ENCODE measurements around the gene SP2. TPM values are rescaled to one million over a fixed set of nuclear protein-coding genes. Genes with fewer than 3 reads are reported as not detected.

The SP2 gene
- total and polyA plus RNA-seq, 2 of the 8 experiments (the other 6 are each of a cell fraction or from before 2014, with no cell fraction given) = 5.6 to 13.8 TPM

- ChIA-PET POLR2A (ENCODE audit: partially characterized antibody) (interaction anchor here (0.6 to 12.4 kb wide), 10 partner anchors 10 to 157 kb away, joined by 3 to 134 read pairs (median 4); partner anchors contain the start of genes LRRC46, MRPL10, SCRN2 and SP2), CTCF (ENCODE audit: partially characterized antibody) (interaction anchor here (15.3 to 33.0 kb wide), 5 partner anchors 5 to 98 kb away, joined by 246 to 1206 read pairs (median 373); partner anchors contain the start of genes PNPO, PRR15L, SCRN2 and SP2)
- H2BK15ac ChIP-seq (ENCODE audit: low read length) = peak within 1 kb of the TSS; percentile 40; the same call in 1 of the 2 replicates
- peak within 1 kb of the TSS; percentile 95 to 99 for H3K4me2 ChIP-seq (ENCODE audit: insufficient read depth in 1 of 2, low read depth in 2 of 2, low read length in 2 of 2)
- no peak within 1 kb of the TSS for H2BK20ac ChIP-seq (ENCODE audit: low read length)
- no peaks in the 10 kb centered on the region for H3K36me3 ChIP-seq (ENCODE audit: control insufficient read depth in 2 of 4, insufficient read depth in 4 of 4, low read length in 3 of 4)
- peaks cover 23% of the 10 kb centered on the region for H3K23me2 ChIP-seq (ENCODE audit: low read depth, low read length)
- H3K18ac ChIP-seq (ENCODE audit: extremely low read depth, low read length) = peak within 1 kb of the TSS; percentile 60
- no peaks in the 10 kb centered on the region for H3K9me3 ChIP-seq (ENCODE audit: insufficient read depth in 2 of 2, low read depth in 1 of 2, low read length in 1 of 2)
- no peak within 1 kb of the TSS for H4K5ac ChIP-seq (ENCODE audit: insufficient read length, low read depth, low read length)
- no peaks in the 10 kb centered on the region for H3K79me2 ChIP-seq (ENCODE audit: control insufficient read depth in 1 of 2, insufficient read depth in 2 of 2, low read length in 2 of 2)
- no peak within 1 kb of the TSS for H3K27ac ChIP-seq (ENCODE audit: low read depth, low read length)
- no peak within 1 kb of the TSS for H3K23ac ChIP-seq (ENCODE audit: insufficient read length)
- peak within 1 kb of the TSS; percentile 39 to 67 (median 63) for H3K4me3 ChIP-seq (ENCODE audit: extremely low read depth in 1 of 4, insufficient read depth in 2 of 4, low read depth in 3 of 4, low read length in 4 of 4)
- H3K4ac ChIP-seq (replicated peaks; ENCODE audit: insufficient read length, low read depth, low read length) = no peak within 1 kb of the TSS
- peaks cover 3 to 5% of the 10 kb centered on the region in 2 experiments for H4K20me1 ChIP-seq (replicated peaks in 1 of 2; ENCODE audit: control insufficient read depth in 1 of 2, insufficient read depth in 2 of 2, low read length in 2 of 2)
- peak within 1 kb of the TSS; percentile 74 for H4K8ac ChIP-seq (ENCODE audit: extremely low read depth, insufficient read depth, low read length)
- no peak within 1 kb of the TSS for H4K91ac ChIP-seq (replicated peaks; ENCODE audit: insufficient read length, low read length)
- 1% methylated on average over 37 of the region's 71 CpGs; no CpG with 5 or more reads in 1 of the 2 experiments for WGBS, 2 experiments (ENCODE audit: extremely low coverage in 1 of 2, insufficient coverage in 1 of 2, insufficient read length in 1 of 2, insufficient replicate concordance in 2 of 2, low coverage in 1 of 2, low lambda C conversion rate in 2 of 2, missing lambda C conversion rate in 1 of 2)
- peak within 1 kb of the TSS; percentile 52; the same call in 1 of the 2 replicates for H2BK5ac ChIP-seq (ENCODE audit: low read depth, low read length)
- no peak within 1 kb of the TSS for H3K56ac ChIP-seq (replicated peaks; ENCODE audit: insufficient read length, low read depth, low read length)
- no peaks in the 10 kb centered on the region for H3K79me1 ChIP-seq (ENCODE audit: low read depth, low read length)
- DNase-seq (ENCODE audit: low read depth in 1 of 2, low spot score in 2 of 2) (peak in 1 of 2 experiments; percentile 91), FAIRE-seq (no peak)
- H3K14ac ChIP-seq (ENCODE audit: insufficient read length) = no peak within 1 kb of the TSS
- H3K9ac ChIP-seq (replicated peaks in 1 of 4; ENCODE audit: extremely low read depth in 1 of 4, low read depth in 3 of 4, low read length in 3 of 4) = peak within 1 kb of the TSS in 3 of 4 experiments; percentile 29 to 45 (median 38); a peak in 3 of 7 replicates
- H3K4me1 ChIP-seq (replicated peaks in 1 of 4; ENCODE audit: control insufficient read depth in 3 of 4, insufficient read depth in 4 of 4, low read length in 3 of 4) = peaks cover 4 to 26% (median 15%) of the 10 kb centered on the region in 4 experiments
- no peak within 1 kb of the TSS; the same call in 1 of the 2 replicates for H2AK5ac ChIP-seq (ENCODE audit: low read depth, low read length)
- peaks cover 63 to 92% (median 86%) of the 10 kb centered on the region in 4 experiments for H3K27me3 ChIP-seq (replicated peaks in 1 of 4; ENCODE audit: control insufficient read depth in 3 of 4, extremely low read depth in 1 of 4, insufficient read depth in 3 of 4, low read length in 3 of 4)
- peak within 1 kb of the TSS; percentile 68; the same call in 1 of the 2 replicates for H2BK12ac ChIP-seq (ENCODE audit: low read depth, low read length)
- H2AFZ ChIP-seq (ENCODE audit: low read length) = no peak within 1 kb of the TSS; the same call in 1 of the 2 replicates
- no peak within 1 kb of the TSS for H2BK120ac ChIP-seq (replicated peaks; ENCODE audit: low read depth, low read length)
- TF ChIP-seq FOSL1 (IDR thresholded peaks at IDR 0.05; ENCODE audit: insufficient read depth, low read depth, low read length) = no peak
- TF ChIP-seq CTCF (IDR thresholded peaks at IDR 0.05; ENCODE audit: control extremely low read depth in 1 of 3, insufficient read depth in 1 of 3, low read depth in 1 of 3, low read length in 3 of 3) = peak in 1 of 3 experiments; percentile 28; a peak in 2 of 4 replicates
- 0 out of 2 replicates have a peak, but pooled peaks have one; percentile 28 for TF ChIP-seq JUND (IDR thresholded peaks at IDR 0.05; ENCODE audit: low read length)
- no peak for TF ChIP-seq SP2 (IDR thresholded peaks at IDR 0.05; ENCODE audit: low read length)
- TF ChIP-seq MAX (IDR thresholded peaks at IDR 0.05) = peak; percentile 31
- TF ChIP-seq RBBP5 (IDR thresholded peaks at IDR 0.05; ENCODE audit: borderline replicate concordance, low read depth, low read length) = peak; percentile 30; the same call in 1 of the 2 replicates
- no peak for TF ChIP-seq NRF1 (IDR thresholded peaks at IDR 0.05; ENCODE audit: low read depth, low read length)
Observed at GRCh38 chr17:47850692-47851573, 45.1 kb upstream of the SP2 start, which contains the start of gene SP6. SP6 (minus strand) TSS chr17:47851163; CDS start chr17:47848429, 2,734 bp downstream.
